CD4-positive, alpha-beta T cell treated with Interleukin-17A for 1 hour (primary cell): ENCODE results near the gene ACIN1.

Experiments
- DNase-seq: peaks from one replicate; pipeline ENCODE4 v3.0.0-alpha.2; 2020

ACIN1 gene

GRCh38 chr14:23094666-23095195 is at the start of gene ACIN1:
TSS of gene ACIN1 (minus strand) at chr14:23095136. CDS start at chr14:23095112, 24 bp downstream.
- DNase-seq, result peak; percentile 86

GRCh38 chr14:23143911-23144310 is 49.0 kb upstream of the ACIN1 start:
- DNase-seq, result no peak

GRCh38 chr14:23142826-23143225 is 47.9 kb upstream of the ACIN1 start:
- DNase-seq, result no peak

- no peak for DNase-seq
Observed at GRCh38 chr14:23141706-23142444, 46.9 kb upstream of the ACIN1 start.

- DNase-seq, result no peak
Observed at GRCh38 chr14:23140371-23140770, 45.4 kb upstream of the ACIN1 start.

GRCh38 chr14:23139874-23140273 is 44.9 kb upstream of the ACIN1 start:
- no peak for DNase-seq

GRCh38 chr14:23137813-23138535 is 43.0 kb upstream of the ACIN1 start:
- DNase-seq, result no peak

GRCh38 chr14:23137192-23137812 is 42.4 kb upstream of the ACIN1 start:
- DNase-seq, result no peak

- DNase-seq, result no peak
Observed at GRCh38 chr14:23136566-23137133, 41.7 kb upstream of the ACIN1 start.

- no peak for DNase-seq
Observed at GRCh38 chr14:23132970-23133369, 38.0 kb upstream of the ACIN1 start.

GRCh38 chr14:23131482-23131881 is 36.5 kb upstream of the ACIN1 start:
- DNase-seq, result no peak

- DNase-seq, result no peak
Observed at GRCh38 chr14:23130871-23131270, 35.9 kb upstream of the ACIN1 start.

- DNase-seq, result no peak
Observed at GRCh38 chr14:23129759-23130316, 34.9 kb upstream of the ACIN1 start.

- DNase-seq, result no peak
Observed at GRCh38 chr14:23128969-23129758, 34.2 kb upstream of the ACIN1 start.

GRCh38 chr14:23127861-23128260 is 32.9 kb upstream of the ACIN1 start:
- no peak for DNase-seq

- no peak for DNase-seq
Observed at GRCh38 chr14:23126548-23127278, 31.8 kb upstream of the ACIN1 start.

- no peak for DNase-seq
Observed at GRCh38 chr14:23125933-23126524, 31.1 kb upstream of the ACIN1 start.

- no peak for DNase-seq
Observed at GRCh38 chr14:23125011-23125410, 30.1 kb upstream of the ACIN1 start.

- DNase-seq, result no peak
Observed at GRCh38 chr14:23124337-23124954, 29.5 kb upstream of the ACIN1 start.

- DNase-seq, result no peak
Observed at GRCh38 chr14:23123419-23123818, 28.5 kb upstream of the ACIN1 start.

GRCh38 chr14:23122086-23122485 is 27.1 kb upstream of the ACIN1 start:
- DNase-seq, result no peak
